HCT116 (cell line): ENCODE data around the gene LRP2BP. TPM values are rescaled to one million over a fixed set of nuclear protein-coding genes. Genes with fewer than 3 reads are reported as not detected.

ENCODE experiments used
- ATAC-seq: fragments of 200-7000 bp; cut with Tn5 transposase; 2 replicates; pipeline ENCODE4 v1.9.1; 2020; ENCODE audit warnings: mild to moderate bottlenecking, moderate library complexity
- BruUV-seq: library from RNA; stranded (reverse); fragments of 400-500 nt; replicated peaks from 2 replicates; lab custom pipeline; 2021; lab: Mats Ljungman, UMichigan
- CTCF ChIA-PET: fragments of 300-600 bp; sonication (Branson Sonifier 250); formaldehyde crosslinking; loops from one replicate; lab custom pipeline; 2021; ENCODE audit warnings: antibody characterized with exemption; lab: Charles Lee
- POLR2A ChIA-PET: fragments of 300-600, 350-600 bp; sonication (Branson Sonifier 250); formaldehyde crosslinking; loops from one replicate; lab custom pipeline; 2021; ENCODE audit warnings: antibody characterized with exemption; lab: Charles Lee
- RAD21 ChIA-PET, 2 experiments: fragments of 300-600 bp; sonication (Branson Sonifier 250); formaldehyde crosslinking; loops; one replicate each; lab custom pipeline; 2023; ENCODE audit warnings: low total read pairs in 2 of 2; ENCODE audit not compliant: uncharacterized antibody in 2 of 2, unreplicated experiment in 2 of 2, low non-redundant PET in 1 of 2; lab: Charles Lee
- DNase-seq: peaks from one replicate; pipeline ENCODE4 v3.0.0-alpha.2; 2010; ENCODE audit warnings: low read depth, low spot score
- H2AFZ ChIP-seq: fragments of 200-600 bp; shearing (Covaris generic), sonication (generic); 2 replicates; pipeline ENCODE4 v1.6.1; 2017; ENCODE audit warnings: low read depth, mixed run types, mixed read lengths, antibody characterized with exemption, low read length; ENCODE audit not compliant: poor library complexity, severe bottlenecking
- H3K27ac ChIP-seq: 2 replicates; pipeline ENCODE4 v1.5.1; 2012; ENCODE audit warnings: low read depth, low read length
- H3K27me3 ChIP-seq: fragments of 200-600 bp; sonication (generic); 2 replicates; pipeline ENCODE4 v1.6.1; 2016; ENCODE audit warnings: mixed run types, low read length, mixed read lengths; ENCODE audit not compliant: insufficient read depth
- H3K36me3 ChIP-seq, 2 experiments: fragments of 200-500 bp in 1 of 2; fragments of 200-600 bp in 1 of 2; sonication (Bioruptor generic) in 1 of 2; sonication (generic) in 1 of 2; 2 replicates each; pipeline versions ENCODE4 v1.5.1 to v1.6.1; 2014 to 2016; ENCODE audit warnings: low read length in 2 of 2, inconsistent platforms in 1 of 2, mixed read lengths in 1 of 2, mixed run types in 1 of 2; ENCODE audit not compliant: insufficient read depth in 2 of 2, control insufficient read depth in 1 of 2
- H3K4me1 ChIP-seq, 2 experiments: fragments of 200-600 bp in 1 of 2; sonication (generic) in 1 of 2; 2 replicates each; pipeline versions ENCODE4 v1.5.1 to v1.6.1; 2012 to 2017; ENCODE audit warnings: low read length in 2 of 2, inconsistent platforms in 1 of 2, mild to moderate bottlenecking in 1 of 2, mixed read lengths in 1 of 2, mixed run types in 1 of 2, moderate library complexity in 1 of 2; ENCODE audit not compliant: insufficient read depth in 2 of 2, control insufficient read depth in 1 of 2
- H3K4me2 ChIP-seq: fragments of 200-600 bp; sonication (generic); 2 replicates; pipeline ENCODE4 v1.6.1; 2017; ENCODE audit warnings: mixed run types, low read length, mixed read lengths
- H3K4me3 ChIP-seq, 2 experiments: fragments of 200-600 bp in 1 of 2; sonication (generic) in 1 of 2; replicated peaks in 1 of 2; 2 replicates each; pipeline ENCODE4 v1.5.1; 2011 to 2016; ENCODE audit warnings: low read length in 2 of 2, control low read depth in 1 of 2, low read depth in 1 of 2, mild to moderate bottlenecking in 1 of 2, mixed read lengths in 1 of 2, mixed run types in 1 of 2
- H3K79me2 ChIP-seq: fragments of 200-600 bp; sonication (generic); 2 replicates; pipeline ENCODE4 v1.6.1; 2017; ENCODE audit warnings: mild to moderate bottlenecking, mixed run types, low read length, moderate library complexity, mixed read lengths; ENCODE audit not compliant: insufficient read depth
- H3K9ac ChIP-seq: fragments of 200-600 bp; sonication (generic); 2 replicates; pipeline ENCODE4 v1.6.1; 2016; ENCODE audit warnings: low read length, mixed read lengths
- H3K9me2 ChIP-seq: fragments of 200-600 bp; sonication (generic), shearing (Covaris generic); 2 replicates; pipeline ENCODE4 v1.6.1; 2017; ENCODE audit warnings: mixed run types, mild to moderate bottlenecking, moderate library complexity; ENCODE audit not compliant: insufficient read depth
- H3K9me3 ChIP-seq, 2 experiments: fragments of 200-500 bp in 1 of 2; fragments of 200-600 bp in 1 of 2; sonication (Bioruptor generic) in 1 of 2; sonication (generic) in 1 of 2; 2 replicates each; pipeline ENCODE4 v1.6.1; 2014 to 2017; ENCODE audit warnings: low read length in 2 of 2, mixed read lengths in 2 of 2, inconsistent platforms in 1 of 2, low read depth in 1 of 2, mild to moderate bottlenecking in 1 of 2, mixed run types in 1 of 2, moderate library complexity in 1 of 2; ENCODE audit not compliant: control insufficient read depth in 1 of 2, insufficient read depth in 1 of 2
- H4K20me1 ChIP-seq: fragments of 200-600 bp; sonication (generic), shearing (Covaris generic); 2 replicates; pipeline ENCODE4 v1.6.1; 2017; ENCODE audit warnings: mixed run types, mild to moderate bottlenecking, moderate library complexity; ENCODE audit not compliant: insufficient read depth
- CBX3 ChIP-seq: IDR thresholded peaks from 2 replicates; pipeline ENCODE4 v1.6.1; 2012; ENCODE audit warnings: low read depth
- EGR1 ChIP-seq: IDR thresholded peaks from 2 replicates; pipeline ENCODE4 v1.6.1; 2012; ENCODE audit warnings: low read depth
- ELF1 ChIP-seq: IDR thresholded peaks from 2 replicates; pipeline ENCODE4 v1.6.1; 2012; ENCODE audit warnings: low read depth, borderline replicate concordance
- EZH2 ChIP-seq: fragments of 200-600 bp; sonication (generic); IDR thresholded peaks from 2 replicates; pipeline ENCODE4 v1.6.1; 2017; ENCODE audit warnings: antibody characterized with exemption, mixed run types
- EZH2phosphoT487 ChIP-seq: fragments of 200-600 bp; IDR thresholded peaks from 2 replicates; pipeline ENCODE4 v1.6.1; 2018; ENCODE audit warnings: antibody characterized with exemption, borderline replicate concordance
- POLR2AphosphoS5 ChIP-seq: IDR thresholded peaks from 2 replicates; pipeline ENCODE4 v1.6.1; 2011; ENCODE audit warnings: mild to moderate bottlenecking, low read depth, low read length, moderate library complexity
- SIN3A ChIP-seq: IDR thresholded peaks from 2 replicates; pipeline ENCODE4 v1.6.1; 2012; ENCODE audit warnings: low read depth
- YY1 ChIP-seq: IDR thresholded peaks from 2 replicates; pipeline ENCODE4 v1.6.1; 2011; ENCODE audit warnings: low read length, low read depth, moderate library complexity, mild to moderate bottlenecking; ENCODE audit not compliant: insufficient replicate concordance; ENCODE audit errors: extremely low read depth
- ZFX ChIP-seq: fragments of 450-650 bp; IDR thresholded peaks from 2 replicates; pipeline ENCODE4 v1.6.1; 2017
- ZNF274 ChIP-seq: fragments of 200-500 bp; sonication (Bioruptor generic); IDR thresholded peaks from 2 replicates; pipeline ENCODE4 v1.6.1; 2014; ENCODE audit warnings: mild to moderate bottlenecking, low read depth, low read length, inconsistent platforms
- intact Hi-C: fragments of 100-400 bp; cut with micrococcal nuclease; formaldehyde crosslinking; loops from 2 replicates; pipeline ENCODE4 v1.10.0; 2022
- total RNA-seq: library from RNA; stranded (reverse); gene quantifications from one replicate; pipeline ENCODE4 v1.2.1, GENCODE V29; 2021; ENCODE audit not compliant: unreplicated experiment
- TF ChIP-seq, protein P1 (sequence below): IDR thresholded peaks from 2 replicates; pipeline ENCODE4 v1.6.1; 2012; ENCODE audit warnings: low read depth
- TF ChIP-seq, protein P2 (sequence below): IDR thresholded peaks from 2 replicates; pipeline ENCODE4 v1.6.1; 2011; ENCODE audit warnings: mild to moderate bottlenecking, low read length, moderate library complexity; ENCODE audit not compliant: insufficient replicate concordance; ENCODE audit errors: extremely low read depth

The LRP2BP gene
- total RNA-seq, 1 experiment from 2014 or later = 2.9 TPM

DNA sequence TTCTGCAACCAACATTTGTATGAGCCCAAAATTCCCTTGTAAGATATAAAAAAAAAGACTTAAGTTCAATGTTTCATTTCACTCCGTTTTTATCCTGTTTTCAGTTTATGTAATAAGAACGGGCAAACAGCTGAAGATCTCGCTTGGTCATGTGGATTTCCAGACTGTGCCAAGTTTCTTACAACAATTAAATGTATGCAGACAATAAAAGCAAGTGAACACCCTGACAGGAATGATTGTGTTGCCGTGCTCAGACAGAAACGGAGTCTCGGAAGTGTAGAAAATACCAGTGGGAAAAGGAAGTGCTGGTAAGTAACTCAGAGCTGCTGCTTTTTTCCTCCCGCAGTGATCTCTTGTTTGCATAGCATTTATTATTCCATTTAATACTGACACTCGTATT lies 3.7 kb upstream of the LRP2BP start:
- no peak overlapping the region for H3K9ac ChIP-seq
- no peak for ATAC-seq
- H3K4me3 ChIP-seq = no peak overlapping the region
- H3K4me1 ChIP-seq = peaks cover 11 to 29% of the 10 kb centered on the region in 2 experiments
- no TSS peak for BruUV-seq
- no peak for DNase-seq
- no peaks in the 10 kb centered on the region for H3K79me2 ChIP-seq
- no peaks in the 10 kb centered on the region for H3K9me2 ChIP-seq
- no peaks in the 10 kb centered on the region for H3K27me3 ChIP-seq
- H3K9me3 ChIP-seq = no peaks in the 10 kb centered on the region
- CTCF ChIA-PET = no interaction called here
- POLR2A ChIA-PET = no interaction called here
- TF ChIP-seq CBX3 = no peak
- TF ChIP-seq, protein P1, sequence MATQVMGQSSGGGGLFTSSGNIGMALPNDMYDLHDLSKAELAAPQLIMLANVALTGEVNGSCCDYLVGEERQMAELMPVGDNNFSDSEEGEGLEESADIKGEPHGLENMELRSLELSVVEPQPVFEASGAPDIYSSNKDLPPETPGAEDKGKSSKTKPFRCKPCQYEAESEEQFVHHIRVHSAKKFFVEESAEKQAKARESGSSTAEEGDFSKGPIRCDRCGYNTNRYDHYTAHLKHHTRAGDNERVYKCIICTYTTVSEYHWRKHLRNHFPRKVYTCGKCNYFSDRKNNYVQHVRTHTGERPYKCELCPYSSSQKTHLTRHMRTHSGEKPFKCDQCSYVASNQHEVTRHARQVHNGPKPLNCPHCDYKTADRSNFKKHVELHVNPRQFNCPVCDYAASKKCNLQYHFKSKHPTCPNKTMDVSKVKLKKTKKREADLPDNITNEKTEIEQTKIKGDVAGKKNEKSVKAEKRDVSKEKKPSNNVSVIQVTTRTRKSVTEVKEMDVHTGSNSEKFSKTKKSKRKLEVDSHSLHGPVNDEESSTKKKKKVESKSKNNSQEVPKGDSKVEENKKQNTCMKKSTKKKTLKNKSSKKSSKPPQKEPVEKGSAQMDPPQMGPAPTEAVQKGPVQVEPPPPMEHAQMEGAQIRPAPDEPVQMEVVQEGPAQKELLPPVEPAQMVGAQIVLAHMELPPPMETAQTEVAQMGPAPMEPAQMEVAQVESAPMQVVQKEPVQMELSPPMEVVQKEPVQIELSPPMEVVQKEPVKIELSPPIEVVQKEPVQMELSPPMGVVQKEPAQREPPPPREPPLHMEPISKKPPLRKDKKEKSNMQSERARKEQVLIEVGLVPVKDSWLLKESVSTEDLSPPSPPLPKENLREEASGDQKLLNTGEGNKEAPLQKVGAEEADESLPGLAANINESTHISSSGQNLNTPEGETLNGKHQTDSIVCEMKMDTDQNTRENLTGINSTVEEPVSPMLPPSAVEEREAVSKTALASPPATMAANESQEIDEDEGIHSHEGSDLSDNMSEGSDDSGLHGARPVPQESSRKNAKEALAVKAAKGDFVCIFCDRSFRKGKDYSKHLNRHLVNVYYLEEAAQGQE = no peak
- TF ChIP-seq YY1 = no peak
- TF ChIP-seq ELF1 = no peak
- TF ChIP-seq SIN3A = no peak
- TF ChIP-seq ZFX = no peak
- TF ChIP-seq EGR1 = no peak
- no peak for TF ChIP-seq EZH2phosphoT487
- no peak for TF ChIP-seq ZNF274
- TF ChIP-seq, protein P2, sequence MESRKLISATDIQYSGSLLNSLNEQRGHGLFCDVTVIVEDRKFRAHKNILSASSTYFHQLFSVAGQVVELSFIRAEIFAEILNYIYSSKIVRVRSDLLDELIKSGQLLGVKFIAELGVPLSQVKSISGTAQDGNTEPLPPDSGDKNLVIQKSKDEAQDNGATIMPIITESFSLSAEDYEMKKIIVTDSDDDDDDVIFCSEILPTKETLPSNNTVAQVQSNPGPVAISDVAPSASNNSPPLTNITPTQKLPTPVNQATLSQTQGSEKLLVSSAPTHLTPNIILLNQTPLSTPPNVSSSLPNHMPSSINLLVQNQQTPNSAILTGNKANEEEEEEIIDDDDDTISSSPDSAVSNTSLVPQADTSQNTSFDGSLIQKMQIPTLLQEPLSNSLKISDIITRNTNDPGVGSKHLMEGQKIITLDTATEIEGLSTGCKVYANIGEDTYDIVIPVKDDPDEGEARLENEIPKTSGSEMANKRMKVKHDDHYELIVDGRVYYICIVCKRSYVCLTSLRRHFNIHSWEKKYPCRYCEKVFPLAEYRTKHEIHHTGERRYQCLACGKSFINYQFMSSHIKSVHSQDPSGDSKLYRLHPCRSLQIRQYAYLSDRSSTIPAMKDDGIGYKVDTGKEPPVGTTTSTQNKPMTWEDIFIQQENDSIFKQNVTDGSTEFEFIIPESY = no peak
- no peak for TF ChIP-seq POLR2AphosphoS5
- TF ChIP-seq EZH2 = no peak
- intact Hi-C loops = loop anchor here (5.0 kb wide), 1 partner anchor 197 kb away; the partner anchor contains the start of gene CFAP97
- no peak overlapping the region for H3K4me2 ChIP-seq
- RAD21 ChIA-PET = no interaction called here
- no peak overlapping the region for H2AFZ ChIP-seq
- H3K36me3 ChIP-seq = peaks cover 7 to 12% of the 10 kb centered on the region in 2 experiments; a peak in 2 of 4 replicates
- no peak overlapping the region for H3K27ac ChIP-seq
- H4K20me1 ChIP-seq = no peaks in the 10 kb centered on the region
